KG1 (cell line): Measurements from ENCODE around the gene ELL2.
A peak's percentile ranks its signal among the peaks of the same experiment; 100 is the strongest.

Source experiments
- DNase-seq: peaks from one replicate; lab custom pipeline; 2025; lab: John Stamatoyannopoulos, UW

ELL2 gene

DNA sequence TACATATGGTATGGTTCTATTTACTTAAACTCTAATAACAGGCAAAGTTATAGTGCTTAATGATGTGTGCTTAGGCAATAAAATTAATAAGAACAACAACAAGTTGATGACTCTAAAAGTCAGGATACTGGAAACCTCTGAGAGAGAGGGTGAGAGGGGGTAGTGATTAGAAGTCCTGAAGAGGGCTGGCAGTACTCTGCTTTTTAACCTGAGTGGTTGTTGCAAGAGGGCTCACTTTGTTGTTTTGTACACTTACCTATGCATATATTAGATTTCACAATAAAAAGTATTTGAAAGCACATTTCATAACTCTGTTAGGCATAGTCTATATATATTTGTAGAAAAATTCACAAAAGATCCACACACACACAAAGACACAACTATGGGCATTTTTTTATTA, 21.4 kb upstream of the ELL2 start:
- DNase-seq, result no peak

DNA sequence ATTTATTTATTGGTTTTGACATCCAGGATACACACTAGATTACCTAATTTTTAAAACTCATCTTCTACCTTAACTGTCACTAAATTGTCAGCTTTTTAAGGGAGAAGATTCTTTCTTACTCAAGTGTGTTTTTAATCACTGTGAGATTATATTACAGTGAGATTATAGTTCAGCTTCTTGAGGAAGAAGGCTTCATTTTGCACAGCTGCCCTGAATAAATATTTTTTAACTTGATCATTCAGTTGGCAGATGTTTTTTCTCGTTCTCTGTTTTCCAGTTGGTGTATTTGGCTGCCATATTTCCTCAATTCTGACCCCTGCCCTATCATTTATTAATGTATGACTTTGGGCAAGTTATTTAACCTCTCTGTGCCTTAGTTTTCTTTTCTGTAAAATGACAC, 15.0 kb upstream of the ELL2 start:
- DNase-seq, result no peak

DNA sequence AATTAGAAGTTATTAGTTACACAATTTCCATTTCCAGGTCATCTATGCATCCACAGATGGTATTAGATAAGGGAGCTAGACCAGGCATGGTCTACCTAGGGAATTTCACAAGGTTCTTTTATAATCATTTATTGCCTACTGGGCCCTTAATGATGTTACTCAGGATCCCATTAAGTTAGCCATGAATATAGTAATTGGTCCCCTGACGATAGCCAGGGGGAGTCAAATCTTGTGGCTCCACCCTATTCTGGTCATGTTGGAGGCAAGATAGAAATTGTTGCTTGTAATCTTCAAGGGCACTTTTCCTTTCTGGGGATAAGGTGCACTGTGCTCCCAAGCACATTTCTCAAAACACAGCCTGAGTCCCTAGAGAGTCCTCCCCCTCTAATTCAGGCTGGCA, 14.1 kb upstream of the ELL2 start:
- DNase-seq, result no peak

DNA sequence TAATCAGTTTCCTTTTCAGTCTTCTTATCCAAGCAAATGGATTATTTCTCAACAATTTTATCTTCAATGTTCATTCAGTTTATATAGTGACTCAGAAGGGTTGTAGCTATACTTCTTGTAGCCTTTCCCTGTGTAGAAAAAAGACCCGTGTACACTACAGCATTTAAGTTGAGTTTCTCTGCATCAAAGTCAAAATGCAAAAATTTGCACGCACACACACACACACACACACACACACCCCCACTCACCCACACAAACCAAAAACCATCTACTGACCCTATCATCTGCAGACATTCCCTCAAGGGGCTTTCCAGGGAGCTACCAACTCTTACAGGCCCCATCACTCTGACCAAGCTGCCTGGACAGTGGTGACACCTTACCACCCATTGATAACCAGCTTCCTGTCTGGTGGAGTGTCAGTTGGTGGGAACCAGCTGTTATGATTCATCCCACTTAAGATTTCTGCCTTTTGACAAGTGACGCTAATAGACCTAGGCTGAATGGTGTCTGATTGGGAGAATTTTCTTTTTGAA, 12.2 kb upstream of the ELL2 start:
- DNase-seq, result no peak

DNA sequence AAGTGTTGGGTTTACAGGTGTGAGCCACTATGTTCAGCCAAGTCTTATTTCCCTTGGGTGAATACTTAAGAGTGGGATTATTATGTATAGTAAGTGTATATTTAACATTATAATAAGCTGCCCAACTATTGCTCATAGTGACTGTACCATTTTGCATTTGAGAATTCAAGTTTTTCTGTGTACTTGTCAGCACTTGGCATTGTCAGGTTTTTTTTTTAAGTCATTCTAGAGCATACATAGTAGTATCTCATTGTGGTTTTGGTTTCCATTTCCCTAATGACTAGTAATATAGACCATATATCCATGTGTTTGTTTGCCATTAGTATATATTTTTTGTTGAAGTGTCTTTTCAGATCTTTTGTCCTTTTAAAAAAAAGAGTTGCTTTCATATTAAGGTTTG, 10.5 kb upstream of the ELL2 start:
- no peak for DNase-seq

DNA sequence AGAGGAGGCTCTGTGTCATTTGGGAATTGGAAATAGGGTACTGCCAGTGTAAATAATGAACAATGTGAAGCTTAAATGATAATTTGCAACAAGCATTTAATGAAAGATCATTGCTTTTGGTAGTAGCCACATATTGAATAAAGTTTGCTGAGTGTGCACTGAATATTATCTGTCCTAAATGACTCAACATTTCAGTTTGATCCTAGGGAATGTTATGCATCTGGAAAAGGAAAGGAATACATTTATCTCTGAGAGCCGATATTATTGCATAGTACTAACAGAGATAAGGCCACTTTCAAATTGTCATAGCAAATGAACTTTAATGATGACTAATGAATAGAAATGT, 8.7 kb upstream of the ELL2 start:
- DNase-seq, result no peak

DNA sequence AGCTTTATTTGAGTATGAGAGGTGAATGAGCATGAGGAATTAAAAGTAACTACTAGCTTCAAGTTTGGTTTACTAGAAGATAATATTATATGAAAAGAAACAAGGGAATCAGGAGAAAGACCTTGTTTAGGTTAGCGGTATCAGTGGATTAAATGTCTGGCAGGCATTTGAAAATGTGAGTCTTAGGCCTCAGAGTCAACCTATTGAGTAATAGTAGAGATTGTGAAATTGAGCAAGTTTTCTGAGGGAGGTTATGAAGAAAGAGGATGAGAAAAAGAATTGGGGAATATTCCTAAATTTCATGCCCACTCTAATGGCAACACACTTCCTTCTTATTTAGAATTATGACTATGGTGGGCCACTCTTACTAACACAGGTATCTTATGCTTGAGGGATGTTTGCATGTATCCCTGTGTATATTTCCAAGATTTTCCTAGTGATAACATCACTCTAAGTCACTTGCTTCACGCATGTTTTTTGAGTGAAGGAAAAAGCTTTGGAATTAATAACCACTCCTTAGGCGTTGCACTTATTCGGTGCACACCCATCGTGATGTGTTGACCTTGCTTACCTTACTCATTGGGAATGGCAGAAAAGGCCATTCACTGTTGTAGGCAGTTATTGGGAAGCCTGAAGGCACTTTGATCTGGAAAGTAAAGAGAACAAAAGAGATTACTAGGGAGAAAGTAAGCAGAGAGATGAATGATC, 8.2 kb upstream of the ELL2 start:
- no peak for DNase-seq

DNA sequence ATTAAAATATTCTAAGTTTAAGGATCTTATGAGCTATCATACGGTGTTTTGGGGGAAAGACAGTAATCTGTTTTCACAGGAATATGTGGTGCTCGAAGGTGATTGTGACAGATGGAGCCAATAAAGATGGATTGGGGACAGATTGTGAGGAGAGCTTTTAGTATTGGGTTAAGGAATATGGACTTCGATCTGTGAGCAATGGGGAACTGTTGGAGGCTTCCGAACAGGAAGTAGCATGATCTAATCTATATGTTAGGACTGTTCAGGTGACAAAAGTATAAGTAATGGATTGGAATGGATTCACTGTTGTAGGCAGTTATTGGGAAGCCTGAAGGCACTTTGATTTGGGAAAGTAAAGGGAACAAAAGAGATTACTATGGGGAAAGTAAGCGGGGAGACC, 7.4 kb upstream of the ELL2 start:
- DNase-seq, result no peak

DNA sequence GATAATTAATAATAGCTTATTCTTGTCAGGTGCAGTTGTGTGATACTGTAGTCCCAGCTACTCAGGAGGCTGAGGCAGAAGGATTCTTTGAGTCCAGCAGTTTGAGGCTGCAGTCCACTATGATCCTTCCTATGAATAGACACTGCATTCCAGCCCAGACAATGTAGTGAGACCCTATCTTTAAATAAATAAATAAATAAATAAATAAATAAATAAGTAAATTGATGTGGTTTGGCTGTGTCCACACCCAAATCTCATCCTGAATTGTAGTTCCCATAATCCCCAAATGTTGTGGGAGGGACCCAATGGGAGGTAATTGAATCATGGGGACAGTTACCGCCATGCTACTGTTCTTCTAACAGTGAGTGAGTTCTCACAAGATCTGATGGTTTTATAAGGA, 5.6 kb upstream of the ELL2 start:
- no peak for DNase-seq

DNA sequence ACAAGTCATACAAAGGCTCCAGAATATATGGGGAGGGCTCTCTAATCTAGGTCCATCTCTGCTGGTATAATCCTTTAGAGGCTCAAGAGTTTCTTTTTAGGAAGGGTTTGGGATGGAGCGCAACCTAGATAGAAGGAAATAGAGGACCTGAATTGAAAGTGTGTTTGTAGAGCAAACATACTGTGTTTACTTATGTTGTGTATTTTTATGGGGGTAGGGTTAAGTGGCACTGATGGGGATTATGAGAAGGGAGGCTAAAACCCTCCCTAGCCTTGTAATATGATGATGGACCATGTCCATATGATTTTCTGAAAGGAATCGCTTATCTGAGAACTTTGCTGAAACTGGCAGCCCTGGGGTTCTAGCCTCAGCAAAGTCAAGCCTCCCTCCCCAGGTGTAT, 4.4 kb upstream of the ELL2 start:
- DNase-seq, result no peak

DNA sequence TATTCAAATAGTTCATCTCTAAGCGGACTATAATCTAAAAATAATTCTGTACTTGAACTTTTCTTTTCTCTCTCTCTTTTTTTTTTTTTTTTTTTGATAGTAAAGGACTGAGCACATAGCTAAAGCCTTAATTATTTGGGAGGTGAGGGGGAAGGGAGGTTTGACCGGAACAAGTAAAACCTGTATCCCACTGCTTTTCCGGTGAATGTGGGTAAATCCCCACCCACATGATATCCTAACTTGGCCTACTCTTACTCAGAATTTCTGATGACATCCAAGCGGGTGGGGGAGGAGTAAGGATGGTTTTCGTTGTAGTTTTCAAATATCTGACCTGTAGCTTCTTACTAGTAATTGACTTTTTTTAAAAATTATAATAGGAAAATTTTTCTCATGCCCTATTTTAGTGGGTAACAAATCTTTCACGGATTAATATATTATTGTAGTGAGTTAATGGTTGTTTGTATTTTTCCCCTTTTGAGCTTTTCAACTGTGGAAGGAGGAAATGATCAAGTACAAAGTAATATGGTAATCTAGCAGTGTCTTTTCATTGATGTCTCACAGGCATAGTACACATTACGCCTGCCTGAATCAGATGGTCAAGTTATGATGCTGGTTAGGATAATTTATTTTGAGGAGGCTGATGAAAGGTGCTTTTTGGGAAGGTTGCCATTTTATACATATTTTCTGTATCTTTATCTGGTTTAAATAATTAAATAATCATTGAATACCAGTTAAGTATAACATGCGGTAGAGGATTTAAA, 2.2 kb upstream of the ELL2 start:
- DNase-seq, result no peak

DNA sequence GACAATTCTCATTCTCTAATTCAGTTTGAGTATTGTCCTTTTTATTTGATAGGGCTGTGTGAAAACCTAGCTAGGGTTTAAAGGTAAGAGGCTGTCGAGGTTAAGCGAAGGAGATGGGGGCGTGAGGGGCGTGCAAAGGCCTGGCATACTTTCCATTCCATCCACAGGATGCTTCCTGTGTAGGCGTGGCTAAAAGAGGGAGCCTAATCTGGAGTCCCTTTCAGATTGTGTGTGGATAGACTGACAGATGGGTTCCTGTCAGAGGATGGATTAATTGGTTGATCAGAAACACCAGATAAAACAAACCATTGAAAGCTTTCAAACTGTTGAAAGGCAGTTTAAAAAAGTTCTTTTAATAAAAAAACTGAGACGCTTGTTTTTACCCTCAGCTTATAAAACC, 1.1 kb upstream of the ELL2 start:
- no peak for DNase-seq

DNA sequence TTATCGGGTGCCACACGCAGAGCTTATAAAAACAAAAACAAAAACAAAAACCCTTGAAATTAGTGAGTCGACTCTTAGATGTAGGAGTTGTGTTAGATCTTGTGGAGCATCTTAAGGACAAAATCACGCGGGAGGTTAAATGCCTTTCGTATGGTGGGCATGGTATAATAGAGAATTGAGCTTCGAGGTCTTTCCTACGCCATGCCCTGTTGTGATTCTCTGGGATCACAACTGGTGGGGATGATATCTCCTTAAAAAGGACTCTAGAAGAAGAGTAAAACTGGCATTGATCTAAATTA, 773 bp upstream of the ELL2 start:
- no peak for DNase-seq

DNA sequence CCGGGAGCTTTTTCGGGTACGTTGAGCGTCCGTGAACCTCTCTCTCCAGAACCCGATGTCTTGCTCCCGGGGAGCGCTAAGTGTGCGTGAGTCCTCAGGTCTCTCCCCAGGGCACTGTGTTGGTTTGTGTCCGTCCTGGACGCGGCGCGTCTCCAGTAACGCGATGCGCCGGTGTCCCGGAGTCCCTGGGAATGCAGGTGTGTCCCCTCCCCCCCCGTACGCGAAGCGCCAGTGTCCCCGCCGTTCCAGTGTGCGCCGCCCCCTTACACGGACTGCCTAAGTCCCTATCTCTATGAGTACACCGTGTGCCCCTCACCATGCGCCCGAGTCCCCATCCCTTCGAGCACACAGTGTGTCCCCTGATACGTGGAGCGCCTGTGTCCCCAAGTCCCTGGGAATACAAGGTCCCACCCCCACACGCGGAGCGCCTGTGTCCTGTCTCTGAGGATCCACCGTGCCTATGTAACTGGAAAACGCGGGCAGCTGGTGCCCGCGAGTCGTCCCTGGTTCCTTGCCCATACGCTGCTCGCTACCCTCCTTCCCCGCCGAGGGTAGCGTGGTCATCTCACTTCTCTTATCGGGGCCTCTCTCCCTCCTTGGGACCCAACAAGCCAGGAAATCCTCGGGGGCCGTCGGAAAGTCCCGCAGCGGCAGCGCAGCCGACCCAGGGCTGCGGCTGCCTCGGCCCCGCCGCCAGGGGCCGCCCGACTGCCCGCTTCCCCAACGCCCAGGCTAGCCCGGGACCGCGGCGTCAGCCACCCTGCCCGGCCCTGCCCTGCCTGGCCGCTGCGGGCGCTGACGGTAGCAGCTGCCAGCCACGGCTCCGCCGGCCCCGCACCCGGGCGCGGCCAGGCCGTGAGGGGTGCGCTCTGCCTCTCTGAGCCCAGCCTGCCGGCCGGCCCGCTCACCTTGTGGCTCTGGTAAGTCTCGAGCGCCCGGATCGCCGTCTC, 709 bp downstream of the ELL2 start:
- DNase-seq, result peak; percentile 3

DNA sequence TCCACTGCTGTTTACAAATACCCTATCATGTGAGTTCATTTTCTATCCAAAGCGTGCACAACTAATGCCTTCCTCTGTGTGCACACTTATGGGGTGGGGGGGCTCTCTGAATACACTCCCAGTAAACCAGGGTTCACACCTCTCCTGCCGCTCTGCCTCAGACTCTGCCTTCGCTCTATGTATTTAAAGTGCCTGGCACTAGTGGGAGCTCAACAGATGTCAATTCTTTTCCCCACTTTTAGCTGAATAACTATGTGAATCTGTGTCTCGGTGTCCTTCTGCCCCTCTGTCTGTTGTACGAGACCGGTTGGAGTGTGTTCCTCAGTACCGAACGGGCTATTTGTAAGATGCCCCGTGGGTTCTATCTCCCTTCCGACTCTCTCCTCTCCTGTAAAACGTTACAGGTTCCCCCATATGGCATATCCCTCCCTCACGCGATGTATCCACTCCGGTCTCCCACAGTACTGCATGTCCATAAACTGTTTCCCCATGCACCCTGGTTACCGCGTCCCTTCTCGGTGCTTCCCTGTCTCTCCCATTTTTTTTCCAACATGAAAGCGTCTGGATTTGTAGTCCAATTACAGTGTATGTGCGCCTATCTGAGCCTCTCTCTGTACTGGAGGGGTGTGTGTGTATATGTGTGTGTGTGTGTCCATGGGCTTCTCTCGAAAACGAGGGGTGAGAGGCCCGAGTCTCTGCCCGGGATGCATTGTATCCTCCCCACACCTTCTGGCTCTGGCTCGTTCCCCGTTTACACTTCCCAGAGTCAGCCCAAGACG, 1.6 kb downstream of the ELL2 start:
- no peak for DNase-seq

DNA sequence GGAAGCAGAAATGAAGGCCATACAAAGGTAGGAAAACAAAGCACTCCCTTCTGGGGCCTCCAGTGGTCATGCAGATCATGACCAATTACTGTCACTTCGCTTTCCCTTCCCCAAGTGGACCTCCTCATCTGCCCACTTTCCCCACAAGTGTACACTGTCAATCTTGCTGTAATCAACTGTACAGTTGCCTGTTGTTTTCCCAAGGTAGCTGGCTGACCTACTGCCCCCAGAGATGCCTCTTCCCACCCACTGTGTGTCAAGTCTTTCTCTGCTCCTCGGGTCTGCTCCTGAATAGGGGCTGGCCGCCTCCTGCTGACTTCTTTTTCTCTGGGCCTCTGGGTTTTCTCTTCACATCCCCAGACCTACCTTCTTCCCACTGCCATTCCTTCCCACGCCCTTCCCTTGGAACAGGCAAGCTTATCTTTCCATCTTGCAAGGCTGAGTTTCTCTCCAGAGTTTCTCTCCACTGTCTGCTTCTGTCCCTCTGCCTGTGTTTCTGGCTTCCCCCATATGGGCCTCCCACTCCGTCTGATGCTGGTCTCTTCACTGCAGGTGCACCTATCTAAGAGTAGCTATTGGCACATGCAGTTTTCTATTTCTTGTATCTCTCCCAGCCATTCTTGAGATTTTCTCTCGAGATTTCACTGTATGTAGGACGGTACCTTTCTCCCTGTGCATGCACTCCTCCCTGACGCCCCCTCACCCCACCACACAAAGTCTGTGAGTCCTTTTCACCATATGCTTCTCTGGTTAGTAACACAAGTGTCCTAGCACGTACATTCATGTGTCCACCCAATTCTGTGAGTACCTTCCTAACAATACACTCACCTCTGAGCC, 2.4 kb downstream of the ELL2 start:
- DNase-seq, result no peak

DNA sequence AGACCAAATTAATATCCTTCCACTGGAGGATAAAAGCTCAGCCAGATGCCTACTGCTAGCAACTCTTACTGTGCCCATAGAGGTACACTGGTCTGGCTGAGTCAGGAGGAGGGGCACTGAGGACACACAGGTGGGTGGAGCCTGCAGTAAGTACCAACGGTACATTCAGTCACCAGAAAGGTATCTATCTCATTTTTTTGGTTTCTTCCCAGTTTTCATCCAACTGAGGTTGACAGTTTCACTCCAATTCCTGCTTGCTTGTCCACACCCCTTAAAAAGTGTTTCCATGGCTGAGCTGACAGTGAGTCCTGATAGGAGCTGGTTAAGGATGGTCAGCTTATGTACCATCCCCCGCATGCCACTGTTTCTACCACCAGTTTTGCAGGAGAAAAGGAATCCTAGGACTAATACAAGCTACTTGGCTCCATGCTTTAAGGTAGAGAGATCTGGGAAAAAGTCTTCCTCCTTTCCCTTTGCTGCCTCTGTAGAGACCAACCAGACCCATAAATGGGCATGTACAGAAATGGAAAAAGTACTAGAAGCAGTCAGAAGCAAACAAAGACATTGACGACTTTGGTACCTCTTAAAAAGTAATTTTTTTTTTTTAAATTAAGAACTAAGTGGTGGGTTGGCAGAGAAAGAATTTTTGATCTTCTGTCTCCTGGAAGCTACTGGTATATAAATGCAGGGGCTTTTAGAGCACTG, 3.2 kb downstream of the ELL2 start:
- DNase-seq, result no peak

DNA sequence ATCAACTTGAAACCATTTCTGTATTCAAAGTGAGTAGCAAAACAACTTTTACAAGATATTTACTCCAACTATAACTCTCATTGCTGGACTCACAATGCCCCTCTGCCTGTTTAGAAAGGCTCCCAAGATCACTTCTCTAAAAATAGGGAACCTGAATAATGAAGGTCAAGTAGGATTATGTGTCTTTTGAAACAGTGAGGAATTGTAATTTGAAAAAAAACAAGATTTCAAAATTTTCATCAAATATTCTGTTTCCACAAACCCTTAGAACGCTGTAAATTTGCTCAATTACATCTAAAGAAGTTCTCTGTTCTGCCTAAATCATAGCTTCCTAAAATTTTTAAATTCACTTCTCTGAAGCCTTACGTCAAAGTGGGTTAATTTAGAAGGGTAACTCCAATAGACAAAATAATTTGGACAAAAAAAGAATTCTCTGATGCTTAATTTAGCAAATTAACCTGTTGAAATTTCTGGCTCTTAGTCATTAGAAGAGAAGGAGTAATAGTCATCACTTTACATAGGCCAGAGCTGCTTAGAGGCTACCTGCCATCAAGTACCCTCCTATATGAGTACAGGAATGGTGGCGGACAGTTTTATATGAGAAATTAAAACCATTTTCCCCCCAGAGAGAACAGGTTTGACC, 4.0 kb downstream of the ELL2 start:
- no peak for DNase-seq

DNA sequence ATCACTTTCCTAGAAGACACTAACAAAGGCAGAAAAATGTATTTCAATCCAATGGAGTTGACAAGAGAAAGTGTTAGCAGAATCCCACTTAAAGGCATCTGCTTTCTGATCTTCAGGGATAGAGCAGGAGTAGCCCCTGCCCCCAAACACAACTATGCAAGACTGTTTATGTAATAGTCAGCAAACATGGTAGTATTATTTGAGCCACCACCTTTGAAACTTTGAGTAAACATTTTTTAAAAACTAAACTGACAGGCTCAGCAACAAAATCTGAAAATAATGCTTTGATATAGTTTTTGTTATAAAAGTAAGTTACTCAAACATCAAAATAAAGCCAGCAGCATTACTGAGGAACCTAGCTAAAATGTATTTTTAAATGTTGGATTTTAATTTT, 4.8 kb downstream of the ELL2 start:
- DNase-seq, result no peak
